Measurements from ENCODE around the gene MAP6. TPM values are rescaled to one million over a fixed set of nuclear protein-coding genes. Genes with fewer than 3 reads are reported as not detected.

Gene MAP6
- total and polyA plus RNA-seq, 2 of the 13 experiments (the other 11 are each of a cell fraction or from before 2014, with no cell fraction given), result 0.04 TPM; not detected in 1

DNA sequence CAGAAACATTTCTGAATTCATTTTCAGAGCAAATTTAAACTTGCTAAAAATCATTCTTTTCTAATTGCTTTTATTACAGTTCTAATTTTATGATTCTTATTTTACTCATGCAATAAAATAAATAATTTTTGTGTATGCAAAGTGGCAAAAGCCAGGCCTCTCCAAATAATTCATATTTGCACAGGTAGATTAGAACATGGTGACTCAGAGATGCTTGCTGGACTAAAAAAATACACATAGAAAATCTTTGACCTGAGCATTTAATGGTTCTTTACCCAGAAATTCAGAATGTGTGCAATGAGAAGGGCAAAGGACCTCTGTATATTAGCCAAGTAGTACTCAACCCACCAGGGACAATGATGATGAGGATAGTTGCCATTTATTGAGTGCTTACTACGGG lies 15.3 kb downstream of the MAP6 start:
- POLR2A ChIA-PET, result no interaction called here
- TF ChIP-seq, protein P1, sequence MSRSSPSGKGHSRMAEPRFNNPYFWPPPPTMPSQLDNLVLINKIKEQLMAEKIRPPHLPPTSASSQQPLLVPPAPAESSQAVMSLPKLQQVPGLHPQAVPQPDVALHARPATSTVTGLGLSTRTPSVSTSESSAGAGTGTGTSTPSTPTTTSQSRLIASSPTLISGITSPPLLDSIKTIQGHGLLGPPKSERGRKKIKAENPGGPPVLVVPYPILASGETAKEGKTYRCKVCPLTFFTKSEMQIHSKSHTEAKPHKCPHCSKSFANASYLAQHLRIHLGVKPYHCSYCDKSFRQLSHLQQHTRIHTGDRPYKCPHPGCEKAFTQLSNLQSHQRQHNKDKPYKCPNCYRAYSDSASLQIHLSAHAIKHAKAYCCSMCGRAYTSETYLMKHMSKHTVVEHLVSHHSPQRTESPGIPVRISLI (CRISPR knock-in tag; IDR thresholded peaks at IDR 0.05; ENCODE audit: borderline replicate concordance), result no peak
- TF ChIP-seq MBNL3 (CRISPR knock-in tag; conservative IDR thresholded peaks at IDR 0.05) (no peak), DMAP1 (CRISPR knock-in tag; IDR thresholded peaks at IDR 0.05) (no peak), FOSL2 (CRISPR knock-in tag; IDR thresholded peaks at IDR 0.05) (no peak), SOX5 (CRISPR knock-in tag; IDR thresholded peaks at IDR 0.05; ENCODE audit: borderline replicate concordance) (no peak), ZNF468 (CRISPR knock-in tag; IDR thresholded peaks at IDR 0.05) (no peak), NPAS2 (CRISPR knock-in tag; IDR thresholded peaks at IDR 0.05; ENCODE audit: borderline replicate concordance) (no peak), POLR2G (IDR thresholded peaks at IDR 0.05; ENCODE audit: low read depth, low read length) (no peak), ZNF30 (CRISPR knock-in tag; IDR thresholded peaks at IDR 0.05) (no peak), ZNF230 (CRISPR knock-in tag; IDR thresholded peaks at IDR 0.05) (no peak), HNRNPK (IDR thresholded peaks at IDR 0.05; ENCODE audit: low read depth, low read length, poor library complexity, severe bottlenecking) (no peak), ZNF33A (CRISPR knock-in tag; IDR thresholded peaks at IDR 0.05; ENCODE audit: borderline replicate concordance) (no peak), ZC3H13 (CRISPR knock-in tag; IDR thresholded peaks at IDR 0.05) (no peak), RCOR2 (CRISPR knock-in tag; IDR thresholded peaks at IDR 0.05) (no peak), ELF4 (CRISPR knock-in tag; IDR thresholded peaks at IDR 0.05; ENCODE audit: borderline replicate concordance) (no peak), ZNF598 (CRISPR knock-in tag; IDR thresholded peaks at IDR 0.05; ENCODE audit: borderline replicate concordance) (no peak), TBX2 (CRISPR knock-in tag; IDR thresholded peaks at IDR 0.05; ENCODE audit: borderline replicate concordance) (no peak), ARID2 (CRISPR knock-in tag; IDR thresholded peaks at IDR 0.05; ENCODE audit: borderline replicate concordance) (no peak), SMC3 (IDR thresholded peaks at IDR 0.05; ENCODE audit: low read length) (no peak)
- TF ChIP-seq, protein P2, sequence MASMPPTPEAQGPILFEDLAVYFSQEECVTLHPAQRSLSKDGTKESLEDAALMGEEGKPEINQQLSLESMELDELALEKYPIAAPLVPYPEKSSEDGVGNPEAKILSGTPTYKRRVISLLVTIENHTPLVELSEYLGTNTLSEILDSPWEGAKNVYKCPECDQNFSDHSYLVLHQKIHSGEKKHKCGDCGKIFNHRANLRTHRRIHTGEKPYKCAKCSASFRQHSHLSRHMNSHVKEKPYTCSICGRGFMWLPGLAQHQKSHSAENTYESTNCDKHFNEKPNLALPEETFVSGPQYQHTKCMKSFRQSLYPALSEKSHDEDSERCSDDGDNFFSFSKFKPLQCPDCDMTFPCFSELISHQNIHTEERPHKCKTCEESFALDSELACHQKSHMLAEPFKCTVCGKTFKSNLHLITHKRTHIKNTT (CRISPR knock-in tag; IDR thresholded peaks at IDR 0.05), result no peak
- no TSS peak for BruUV-seq (replicated peaks)
- Histone ChIP-seq H3K4me2 (ENCODE audit: low read depth, low read length) (no peak overlapping the region), H3K27ac (ENCODE audit: extremely low read length, insufficient read depth, low read length) (no peak overlapping the region), H3K36me3 (replicated peaks in 1 of 2; ENCODE audit: control insufficient read depth in 1 of 2, insufficient read depth in 2 of 2, low read length in 2 of 2) (no peaks in the 10 kb centered on the region), H3K4me1 (ENCODE audit: insufficient read depth, low read length) (0 out of 2 replicates have a peak, but pooled peaks cover 4% of the 10 kb centered on the region), H4K20me1 (ENCODE audit: insufficient read depth, low read length) (no peaks in the 10 kb centered on the region), H2AFZ (ENCODE audit: low read length) (no peak overlapping the region), H3K79me2 (ENCODE audit: insufficient read depth, low read length) (no peaks in the 10 kb centered on the region), H3K27me3 (ENCODE audit: control insufficient read depth in 1 of 2, insufficient read depth in 2 of 2, low read length in 2 of 2) (no peaks in the 10 kb centered on the region; a peak in 1 of 5 replicates), H3K9me3 (ENCODE audit: low read length) (no peaks in the 10 kb centered on the region), H3K4me3 (replicated peaks in 1 of 3; ENCODE audit: insufficient read depth in 1 of 3, low read depth in 2 of 3, low read length in 3 of 3) (no peak overlapping the region), H3K9ac (ENCODE audit: insufficient read depth, low read depth, low read length) (no peak overlapping the region)
- DNase-seq (ENCODE audit: low spot score), result no peak
- CTCF ChIA-PET (ENCODE audit: low intra/inter-chr PET ratio, low total read pairs), result no interaction called here
- in situ Hi-C loops (cut with HindIII; ENCODE audit: extremely low pct_ligation_motif_present, low pct_unique_long_range_greater_than_20kb) (no loop called here), intact Hi-C loops (cut with micrococcal nuclease; ENCODE audit: unreplicated experiment) (no loop called here)
- 16% methylated on average over 1 of the region's 1 CpG for WGBS (ENCODE audit: low lambda C conversion rate)
- ATAC-seq, result no peak
- no peak for FAIRE-seq
